SK-N-SH (cell line): ENCODE results near the gene EHBP1L1.

ENCODE experiments used
- REST ChIP-seq: IDR thresholded peaks from 2 replicates; pipeline ENCODE4 v1.6.1; 2012; ENCODE audit warnings: mild to moderate bottlenecking, low read depth, low read length, moderate library complexity
- TF ChIP-seq, protein P1 (sequence below): fragments of 200-600 bp; sonication (generic); IDR thresholded peaks from 2 replicates; pipeline ENCODE4 v1.6.1; 2017; ENCODE audit warnings: antibody characterized with exemption, mild to moderate bottlenecking, moderate library complexity

DNA sequence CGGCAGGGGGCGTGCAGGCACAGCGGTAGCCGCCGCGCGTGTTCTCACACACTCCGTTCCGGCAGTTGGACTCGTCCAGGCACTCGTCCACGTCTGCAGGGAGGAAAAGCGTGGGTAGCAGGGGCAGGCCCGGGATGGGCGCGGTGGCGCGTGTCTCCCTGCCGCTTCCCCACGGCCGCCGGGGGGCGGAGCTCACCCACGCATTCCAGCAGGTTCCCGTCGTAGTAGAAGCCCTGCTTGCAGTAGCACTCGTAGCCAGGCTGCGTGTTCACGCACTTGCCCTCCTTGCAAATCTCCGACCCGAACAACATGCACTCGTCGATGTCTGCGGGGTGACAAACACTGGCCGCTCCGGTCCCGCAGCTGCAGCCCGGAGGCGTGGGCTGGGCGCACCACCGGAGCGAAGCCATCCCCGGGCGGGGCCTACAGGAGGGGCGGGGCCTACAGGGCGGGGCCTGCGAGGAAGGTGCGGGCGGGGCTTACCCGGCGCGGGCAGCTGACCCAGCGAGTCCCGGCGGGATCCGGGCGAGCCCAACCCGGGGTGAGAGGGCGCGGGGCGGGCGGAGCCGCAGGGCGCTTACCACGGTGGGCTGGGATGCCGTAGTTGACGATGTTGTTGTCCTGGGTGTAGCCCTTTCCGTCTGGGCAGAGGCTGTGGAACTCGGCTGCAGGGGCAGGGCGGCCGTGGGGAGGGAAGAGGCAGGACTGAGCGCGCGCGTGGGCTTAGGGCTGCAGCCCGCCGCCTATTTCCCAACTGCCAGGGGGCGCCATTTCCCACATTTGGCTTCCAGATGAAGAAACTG lies 35.4 kb upstream of the EHBP1L1 start:
- no peak for TF ChIP-seq REST
- TF ChIP-seq, protein P1, sequence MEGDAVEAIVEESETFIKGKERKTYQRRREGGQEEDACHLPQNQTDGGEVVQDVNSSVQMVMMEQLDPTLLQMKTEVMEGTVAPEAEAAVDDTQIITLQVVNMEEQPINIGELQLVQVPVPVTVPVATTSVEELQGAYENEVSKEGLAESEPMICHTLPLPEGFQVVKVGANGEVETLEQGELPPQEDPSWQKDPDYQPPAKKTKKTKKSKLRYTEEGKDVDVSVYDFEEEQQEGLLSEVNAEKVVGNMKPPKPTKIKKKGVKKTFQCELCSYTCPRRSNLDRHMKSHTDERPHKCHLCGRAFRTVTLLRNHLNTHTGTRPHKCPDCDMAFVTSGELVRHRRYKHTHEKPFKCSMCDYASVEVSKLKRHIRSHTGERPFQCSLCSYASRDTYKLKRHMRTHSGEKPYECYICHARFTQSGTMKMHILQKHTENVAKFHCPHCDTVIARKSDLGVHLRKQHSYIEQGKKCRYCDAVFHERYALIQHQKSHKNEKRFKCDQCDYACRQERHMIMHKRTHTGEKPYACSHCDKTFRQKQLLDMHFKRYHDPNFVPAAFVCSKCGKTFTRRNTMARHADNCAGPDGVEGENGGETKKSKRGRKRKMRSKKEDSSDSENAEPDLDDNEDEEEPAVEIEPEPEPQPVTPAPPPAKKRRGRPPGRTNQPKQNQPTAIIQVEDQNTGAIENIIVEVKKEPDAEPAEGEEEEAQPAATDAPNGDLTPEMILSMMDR, result peak; percentile 87
